Activated CD8-positive, alpha-beta memory T cell treated with anti-CD3 and anti-CD28 coated beads, Interleukin-2, amount 50 U/mL, for 48 hours (primary cell): Measurements from ENCODE around the gene SLC18B1.

ENCODE experiments used
- DNase-seq: peaks from one replicate; pipeline ENCODE4 v3.0.0-alpha.2; 2020

The SLC18B1 gene

GRCh38 chr6:132741281-132741680, 57.2 kb downstream of the SLC18B1 start:
- DNase-seq, result no peak

- no peak for DNase-seq
These were observed 62.2 kb downstream of the SLC18B1 start for GRCh38 chr6:132736239-132736638.

- DNase-seq, result no peak
These were observed 63.7 kb downstream of the SLC18B1 start for GRCh38 chr6:132734694-132735236.

- no peak for DNase-seq
These were observed 64.6 kb downstream of the SLC18B1 start for GRCh38 chr6:132733814-132734213.

- DNase-seq, result no peak
These were observed 65.2 kb downstream of the SLC18B1 start for GRCh38 chr6:132733283-132733682.

GRCh38 chr6:132731086-132731485, 67.4 kb downstream of the SLC18B1 start:
- no peak for DNase-seq

GRCh38 chr6:132730560-132730959, 67.9 kb downstream of the SLC18B1 start:
- DNase-seq, result no peak

GRCh38 chr6:132728616-132729015, 69.8 kb downstream of the SLC18B1 start:
- DNase-seq, result no peak

GRCh38 chr6:132726608-132726975, 71.8 kb downstream of the SLC18B1 start:
- no peak for DNase-seq

GRCh38 chr6:132725947-132726607, 72.4 kb downstream of the SLC18B1 start:
- no peak for DNase-seq

- no peak for DNase-seq
These were observed 73.0 kb downstream of the SLC18B1 start for GRCh38 chr6:132725471-132725870.

GRCh38 chr6:132719736-132720448, 78.5 kb downstream of the SLC18B1 start:
- DNase-seq, result no peak
